T-helper 1 cell treated with Interleukin-12 subunit alpha and Interleukin-12 subunit beta and Interleukin-4 antibody, amounts not matched to agents 30 μg/mL and 1 μg/mL, for 36 hours (primary cell): ENCODE data around the gene GRAMD1B.
A peak's percentile ranks its signal among the peaks of the same experiment; 100 is the strongest.

ENCODE experiments used
- H3K27ac Mint-ChIP-seq: one replicate; pipeline ENCODE4 v1.8.0; 2021; ENCODE audit warnings: mild to moderate bottlenecking, mixed read lengths
- H3K27me3 Mint-ChIP-seq: one replicate; pipeline ENCODE4 v1.8.0; 2021; ENCODE audit warnings: low read depth, mixed read lengths
- H3K36me3 Mint-ChIP-seq: one replicate; pipeline ENCODE4 v1.8.0; 2021; ENCODE audit warnings: low read depth, mixed read lengths
- H3K4me1 Mint-ChIP-seq: one replicate; pipeline ENCODE4 v1.8.0; 2021; ENCODE audit warnings: low read depth, mixed read lengths
- H3K4me3 Mint-ChIP-seq: one replicate; pipeline ENCODE4 v1.8.0; 2021; ENCODE audit warnings: mild to moderate bottlenecking, moderate library complexity, mixed read lengths
- H3K9me3 Mint-ChIP-seq: one replicate; pipeline ENCODE4 v1.8.0; 2021; ENCODE audit warnings: mixed read lengths

The GRAMD1B gene

GRCh38 chr11:123584186-123584585 is 154.1 kb downstream of the GRAMD1B start:
- H3K27ac Mint-ChIP-seq, result no peak overlapping the region
- no peaks in the 10 kb centered on the region for H3K27me3 Mint-ChIP-seq

GRCh38 chr11:123584737-123585136 is 154.7 kb downstream of the GRAMD1B start:
- no peaks in the 10 kb centered on the region for H3K27me3 Mint-ChIP-seq
- no peaks in the 10 kb centered on the region for H3K9me3 Mint-ChIP-seq
- peaks cover 14% of the 10 kb centered on the region for H3K4me1 Mint-ChIP-seq

More at GRCh38 chr11:123584186-123584585, 154.1 kb downstream of the GRAMD1B start:
- H3K4me3 Mint-ChIP-seq, result no peak overlapping the region
- peaks cover 17% of the 10 kb centered on the region for H3K36me3 Mint-ChIP-seq
- peaks cover 17% of the 10 kb centered on the region for H3K4me1 Mint-ChIP-seq
- no peaks in the 10 kb centered on the region for H3K9me3 Mint-ChIP-seq

GRCh38 chr11:123585206-123585605 is 155.1 kb downstream of the GRAMD1B start:
- Mint-ChIP-seq H3K27me3 (no peaks in the 10 kb centered on the region), H3K9me3 (no peaks in the 10 kb centered on the region), H3K4me1 (peaks cover 14% of the 10 kb centered on the region), H3K27ac (peak overlapping the region; percentile 55), H3K4me3 (no peak overlapping the region), H3K36me3 (peaks cover 14% of the 10 kb centered on the region)

More at GRCh38 chr11:123584737-123585136, 154.7 kb downstream of the GRAMD1B start:
- Mint-ChIP-seq H3K27ac (peak overlapping the region; percentile 55), H3K36me3 (peaks cover 17% of the 10 kb centered on the region), H3K4me3 (no peak overlapping the region)

DNA sequence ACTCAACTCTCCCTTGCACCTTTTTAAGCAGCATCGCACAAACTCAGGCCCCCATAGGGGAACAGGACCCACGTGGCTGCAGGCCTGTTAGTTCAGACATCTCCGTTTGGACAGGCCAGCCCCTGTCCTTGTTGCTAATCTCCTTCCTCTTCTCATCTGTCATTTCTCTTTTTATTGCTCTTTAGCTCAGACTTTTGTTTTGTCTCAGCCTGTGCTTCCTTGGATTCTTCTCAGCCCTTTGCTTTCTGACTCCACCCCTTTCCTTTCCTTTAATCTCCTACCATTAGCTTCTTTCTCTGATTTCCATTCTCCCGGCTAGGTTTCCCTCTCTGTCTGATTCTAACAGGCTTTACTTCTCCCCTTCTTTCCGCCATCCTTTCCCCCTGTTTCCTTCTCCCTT is 155.6 kb downstream of the GRAMD1B start:
- H3K9me3 Mint-ChIP-seq, result no peaks in the 10 kb centered on the region
- H3K27me3 Mint-ChIP-seq, result no peaks in the 10 kb centered on the region
- H3K36me3 Mint-ChIP-seq, result peaks cover 13% of the 10 kb centered on the region
- no peak overlapping the region for H3K4me3 Mint-ChIP-seq
- no peak overlapping the region for H3K27ac Mint-ChIP-seq
- H3K4me1 Mint-ChIP-seq, result peaks cover 11% of the 10 kb centered on the region

DNA sequence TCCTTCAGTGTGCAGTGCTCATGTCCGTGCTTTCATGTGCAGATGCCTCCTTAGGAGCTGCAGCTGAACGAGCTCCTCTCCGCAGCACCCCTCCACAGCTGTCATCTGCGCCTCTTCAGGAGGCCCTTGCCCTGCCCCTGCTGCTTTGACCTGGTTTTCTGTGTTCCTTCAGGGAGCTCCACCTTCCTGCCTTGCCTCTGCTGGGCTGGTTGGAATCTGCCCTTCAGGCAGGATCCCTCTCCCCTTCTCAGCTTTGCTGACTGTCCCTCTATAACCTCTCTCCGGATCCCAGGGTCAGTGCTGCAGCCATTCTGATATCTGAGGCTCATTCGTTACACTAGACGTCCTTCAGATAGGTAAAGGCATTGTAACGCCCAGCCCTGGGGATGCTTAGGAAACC is 156.5 kb downstream of the GRAMD1B start:
- no peak overlapping the region for H3K4me3 Mint-ChIP-seq
- no peaks in the 10 kb centered on the region for H3K27me3 Mint-ChIP-seq
- H3K27ac Mint-ChIP-seq, result peak overlapping the region; percentile 16

GRCh38 chr11:123587044-123587443 is 157.0 kb downstream of the GRAMD1B start:
- Mint-ChIP-seq H3K9me3 (no peaks in the 10 kb centered on the region), H3K4me3 (no peak overlapping the region), H3K27ac (no peak overlapping the region), H3K27me3 (no peaks in the 10 kb centered on the region), H3K36me3 (peaks cover 10% of the 10 kb centered on the region), H3K4me1 (peaks cover 6% of the 10 kb centered on the region)

More for the DNA sequence above, 156.5 kb downstream of the GRAMD1B start:
- Mint-ChIP-seq H3K36me3 (peaks cover 12% of the 10 kb centered on the region), H3K9me3 (no peaks in the 10 kb centered on the region), H3K4me1 (peaks cover 6% of the 10 kb centered on the region)

GRCh38 chr11:123587559-123587958 is 157.5 kb downstream of the GRAMD1B start:
- Mint-ChIP-seq H3K36me3 (peaks cover 13% of the 10 kb centered on the region), H3K4me1 (peaks cover 10% of the 10 kb centered on the region), H3K4me3 (no peak overlapping the region), H3K9me3 (no peaks in the 10 kb centered on the region), H3K27ac (peak overlapping the region; percentile 19), H3K27me3 (no peaks in the 10 kb centered on the region)

DNA sequence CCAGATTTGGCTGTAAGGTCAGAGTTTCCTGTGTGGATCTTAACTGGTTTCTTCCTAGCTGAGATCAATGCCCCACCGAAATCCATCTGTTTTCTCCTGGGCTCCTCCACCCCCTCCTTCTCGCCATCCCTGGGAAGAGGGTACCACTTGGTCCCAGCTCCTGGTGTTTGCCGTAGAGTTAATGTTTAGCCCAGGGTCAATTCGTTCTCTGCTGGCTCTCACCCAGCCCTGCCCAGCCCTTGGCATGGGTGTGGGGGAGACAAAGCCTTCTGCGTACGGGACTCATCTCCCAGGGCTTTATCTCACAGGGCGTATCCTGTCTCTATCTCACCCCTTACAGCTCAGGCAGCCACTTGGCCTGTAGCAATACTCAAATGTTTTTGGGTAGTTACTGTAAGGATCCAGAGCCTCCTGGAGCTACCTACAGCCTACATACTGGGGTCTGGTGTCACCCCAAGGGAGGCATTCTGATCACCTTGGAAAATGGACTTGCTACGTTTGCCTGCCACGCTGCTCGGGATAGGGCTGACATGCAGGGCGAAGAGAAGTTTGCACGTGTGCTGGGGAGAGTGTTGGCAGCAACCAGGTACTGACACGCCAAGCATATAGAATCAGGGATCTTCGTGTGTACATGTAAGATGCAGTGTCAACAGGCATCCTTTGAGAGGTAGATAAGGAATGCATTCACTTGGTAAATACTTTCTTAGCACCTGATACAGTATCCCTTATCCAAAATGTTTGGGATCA is 158.2 kb downstream of the GRAMD1B start:
- no peaks in the 10 kb centered on the region for H3K9me3 Mint-ChIP-seq
- peak overlapping the region; percentile 19 for H3K27ac Mint-ChIP-seq
- H3K4me1 Mint-ChIP-seq, result peaks cover 5% of the 10 kb centered on the region
- H3K27me3 Mint-ChIP-seq, result no peaks in the 10 kb centered on the region
- H3K36me3 Mint-ChIP-seq, result peaks cover 11% of the 10 kb centered on the region
- H3K4me3 Mint-ChIP-seq, result no peak overlapping the region

DNA sequence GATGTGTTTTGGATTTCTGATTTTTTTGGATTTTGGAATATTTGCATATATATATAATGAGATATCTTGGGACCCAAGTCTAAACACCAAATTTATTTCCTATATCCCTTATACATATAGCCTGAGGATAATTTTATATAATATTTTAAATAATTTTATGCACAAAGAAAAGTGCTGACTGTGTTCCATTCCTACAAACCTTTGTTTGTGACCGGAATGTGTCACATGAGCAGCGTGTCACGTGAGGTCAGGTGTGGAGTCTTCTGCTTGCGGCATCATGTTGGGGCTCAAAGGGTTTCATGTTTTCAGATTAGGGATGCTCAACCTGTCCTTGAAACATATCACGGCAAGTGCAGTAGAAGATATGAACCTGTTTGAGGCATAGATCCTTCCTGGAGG is 158.8 kb downstream of the GRAMD1B start:
- Mint-ChIP-seq H3K27ac (no peak overlapping the region), H3K4me1 (peaks cover 4% of the 10 kb centered on the region), H3K9me3 (no peaks in the 10 kb centered on the region), H3K27me3 (no peaks in the 10 kb centered on the region), H3K4me3 (no peak overlapping the region), H3K36me3 (peaks cover 15% of the 10 kb centered on the region)

- Mint-ChIP-seq H3K4me3 (no peak overlapping the region), H3K9me3 (no peaks in the 10 kb centered on the region), H3K4me1 (peaks cover 3% of the 10 kb centered on the region), H3K27me3 (no peaks in the 10 kb centered on the region), H3K36me3 (peaks cover 25% of the 10 kb centered on the region), H3K27ac (no peak overlapping the region)
These were observed 160.3 kb downstream of the GRAMD1B start for GRCh38 chr11:123590296-123590912.

- H3K9me3 Mint-ChIP-seq, result no peaks in the 10 kb centered on the region
- H3K36me3 Mint-ChIP-seq, result peaks cover 40% of the 10 kb centered on the region
- H3K4me1 Mint-ChIP-seq, result peaks cover 3% of the 10 kb centered on the region
- H3K4me3 Mint-ChIP-seq, result no peak overlapping the region
- H3K27ac Mint-ChIP-seq, result no peak overlapping the region
- H3K27me3 Mint-ChIP-seq, result no peaks in the 10 kb centered on the region
These were observed 163.5 kb downstream of the GRAMD1B start for GRCh38 chr11:123593570-123593969.

DNA sequence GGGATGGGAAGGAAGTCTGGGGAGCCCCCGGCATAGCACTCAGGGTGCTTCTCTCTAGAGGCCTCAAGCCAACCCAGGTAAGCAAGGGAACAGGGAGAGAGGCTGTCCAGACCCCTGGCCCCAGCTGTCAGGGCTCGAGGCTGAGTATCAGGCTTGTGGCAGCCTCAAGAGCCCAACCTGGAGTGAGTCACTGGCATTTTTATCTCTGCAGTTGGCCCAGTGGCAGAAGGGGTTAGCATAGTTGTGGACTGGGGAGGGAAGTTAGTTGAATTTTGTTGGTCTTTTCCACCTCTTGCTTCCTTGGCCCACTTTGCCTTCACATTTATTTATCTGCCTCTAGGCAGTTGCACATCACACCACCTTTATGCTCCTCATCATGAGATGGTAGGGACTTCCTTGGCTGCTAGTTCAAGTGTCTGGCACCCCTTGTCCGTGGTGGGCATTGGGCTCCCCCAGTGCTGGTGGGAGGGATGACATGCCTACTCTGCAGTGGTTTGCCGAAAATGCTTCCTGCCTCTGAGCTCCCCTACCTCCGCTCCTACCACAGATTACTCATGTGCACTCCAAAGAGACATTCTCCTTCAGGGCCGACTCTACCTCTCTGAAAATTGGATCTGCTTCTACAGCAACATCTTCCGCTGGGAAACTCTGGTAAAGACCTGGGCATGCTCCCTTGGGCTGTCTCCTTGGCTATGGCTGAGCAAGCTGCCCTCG is 164.3 kb downstream of the GRAMD1B start:
- Mint-ChIP-seq H3K27ac (no peak overlapping the region), H3K4me3 (no peak overlapping the region), H3K9me3 (no peaks in the 10 kb centered on the region), H3K4me1 (peaks cover 3% of the 10 kb centered on the region), H3K36me3 (peaks cover 48% of the 10 kb centered on the region), H3K27me3 (no peaks in the 10 kb centered on the region)

DNA sequence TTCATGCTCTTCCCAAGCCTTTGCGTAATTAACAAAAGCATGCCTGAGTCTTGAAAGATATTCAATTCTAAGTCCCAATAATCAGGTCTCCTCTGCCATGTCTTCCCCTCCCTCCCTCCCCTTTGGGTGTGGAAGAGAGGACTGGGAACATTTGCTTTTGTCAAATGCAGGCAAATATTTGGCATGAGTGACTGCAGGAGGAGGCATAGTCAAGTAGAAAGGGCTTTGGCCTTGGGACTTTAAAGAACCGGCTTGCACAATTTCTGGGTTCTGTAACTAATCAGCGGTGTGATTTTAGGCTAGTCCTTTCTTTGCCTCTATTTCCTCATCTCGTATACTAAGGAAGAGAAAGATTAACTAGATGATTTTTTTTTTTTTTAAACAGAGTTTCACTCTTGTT is 164.9 kb downstream of the GRAMD1B start:
- H3K9me3 Mint-ChIP-seq, result no peaks in the 10 kb centered on the region
- peaks cover 51% of the 10 kb centered on the region for H3K36me3 Mint-ChIP-seq
- no peak overlapping the region for H3K27ac Mint-ChIP-seq
- no peak overlapping the region for H3K4me3 Mint-ChIP-seq
- H3K27me3 Mint-ChIP-seq, result no peaks in the 10 kb centered on the region
- H3K4me1 Mint-ChIP-seq, result peaks cover 3% of the 10 kb centered on the region

DNA sequence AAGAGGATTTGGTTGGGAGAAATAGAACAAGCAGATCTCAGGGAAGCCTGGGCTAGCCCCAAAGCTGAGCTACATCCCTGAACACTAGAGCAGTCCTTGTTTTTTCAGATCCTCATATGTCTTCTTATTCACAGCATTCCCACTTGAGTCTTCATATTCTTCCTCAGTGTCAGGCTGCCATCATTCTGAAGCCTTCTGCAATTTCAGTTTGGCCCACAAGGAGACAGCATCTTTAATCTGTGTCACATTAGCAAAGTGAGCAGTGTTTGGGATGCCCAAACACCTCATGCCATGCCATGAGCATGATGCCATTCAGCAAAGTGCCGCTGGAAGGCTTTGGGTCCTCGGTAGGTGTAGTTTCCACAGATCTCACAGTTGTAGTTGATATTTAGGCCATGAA is 167.8 kb downstream of the GRAMD1B start:
- Mint-ChIP-seq H3K9me3 (no peaks in the 10 kb centered on the region), H3K36me3 (peaks cover 66% of the 10 kb centered on the region), H3K27ac (no peak overlapping the region)

DNA sequence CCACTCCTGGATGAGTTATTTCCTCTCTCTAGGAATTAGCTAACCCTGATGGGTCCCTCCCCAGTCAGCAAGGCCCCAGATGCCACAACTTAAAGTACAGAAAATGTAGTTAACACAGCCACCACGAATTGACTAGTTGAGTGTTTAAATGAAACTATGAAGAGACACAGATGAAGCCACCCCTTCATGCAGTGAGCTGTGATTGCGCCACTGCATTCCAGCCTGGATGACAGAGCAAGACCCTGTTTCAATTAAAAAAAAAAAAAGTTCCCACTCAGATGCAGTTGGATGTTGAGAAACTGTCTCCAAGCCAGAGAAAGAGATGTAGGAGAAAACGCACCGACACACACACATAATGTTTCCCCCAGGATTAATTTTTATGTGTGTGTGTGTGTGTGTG is 171.1 kb downstream of the GRAMD1B start:
- peaks cover 67% of the 10 kb centered on the region for H3K36me3 Mint-ChIP-seq
- no peak overlapping the region for H3K27ac Mint-ChIP-seq

More for the DNA sequence above, 167.8 kb downstream of the GRAMD1B start:
- H3K4me3 Mint-ChIP-seq, result no peak overlapping the region
- no peaks in the 10 kb centered on the region for H3K27me3 Mint-ChIP-seq
- peaks cover 1% of the 10 kb centered on the region for H3K4me1 Mint-ChIP-seq

More for the DNA sequence above, 171.1 kb downstream of the GRAMD1B start:
- no peak overlapping the region for H3K4me3 Mint-ChIP-seq
- H3K27me3 Mint-ChIP-seq, result no peaks in the 10 kb centered on the region
- no peaks in the 10 kb centered on the region for H3K9me3 Mint-ChIP-seq
- H3K4me1 Mint-ChIP-seq, result peaks cover 1% of the 10 kb centered on the region
